H9 (cell line): ENCODE results near the gene TRPM5. TPM values are rescaled to one million over a fixed set of nuclear protein-coding genes. Genes with fewer than 3 reads are reported as not detected.

Source experiments
- DNase-seq: peaks from one replicate; pipeline ENCODE4 v3.0.0-alpha.2; 2017
- H2AFZ ChIP-seq: one replicate; pipeline ENCODE4 v1.6.1; 2013; ENCODE audit warnings: mild to moderate bottlenecking, low read length, control low read depth, moderate library complexity
- H2AK5ac ChIP-seq: 2 replicates; pipeline ENCODE4 v1.6.1; 2013; ENCODE audit warnings: low read length, control low read depth, mixed read lengths; ENCODE audit not compliant: insufficient read length
- H2BK120ac ChIP-seq: one replicate; pipeline ENCODE4 v1.6.1; 2013; ENCODE audit warnings: low read depth, mild to moderate bottlenecking, low read length, control low read depth, inconsistent platforms; ENCODE audit not compliant: poor library complexity, severe bottlenecking
- H2BK12ac ChIP-seq: 2 replicates; pipeline ENCODE4 v1.6.1; 2013; ENCODE audit warnings: low read length, control low read depth, mixed read lengths, low read depth; ENCODE audit not compliant: insufficient read length
- H2BK15ac ChIP-seq: 2 replicates; pipeline ENCODE4 v1.6.1; 2013; ENCODE audit warnings: low read depth, low read length, control low read depth
- H2BK20ac ChIP-seq: one replicate; pipeline ENCODE4 v1.6.1; 2013; ENCODE audit warnings: low read depth, mild to moderate bottlenecking, low read length, control low read depth, inconsistent platforms; ENCODE audit not compliant: poor library complexity, severe bottlenecking
- H2BK5ac ChIP-seq: 2 replicates; pipeline ENCODE4 v1.6.1; 2013; ENCODE audit warnings: low read length, control low read depth, mixed read lengths; ENCODE audit not compliant: insufficient read length
- H3K14ac ChIP-seq: 2 replicates; pipeline ENCODE4 v1.6.1; 2013; ENCODE audit warnings: low read length, control low read depth; ENCODE audit not compliant: insufficient read depth
- H3K18ac ChIP-seq: 2 replicates; pipeline ENCODE4 v1.6.1; 2013; ENCODE audit warnings: low read depth, mild to moderate bottlenecking, mixed read lengths, low read length, control low read depth; ENCODE audit not compliant: insufficient read length
- H3K23ac ChIP-seq: 2 replicates; pipeline ENCODE4 v1.6.1; 2013; ENCODE audit warnings: low read length, control low read depth, mixed read lengths, low read depth; ENCODE audit not compliant: insufficient read length
- H3K23me2 ChIP-seq: 2 replicates; pipeline ENCODE4 v1.6.1; 2013; ENCODE audit warnings: low read depth, mild to moderate bottlenecking, mixed read lengths, low read length, control low read depth; ENCODE audit not compliant: insufficient read length, poor library complexity, severe bottlenecking
- H3K27ac ChIP-seq: 2 replicates; pipeline ENCODE4 v1.5.1; 2013; ENCODE audit warnings: low read length, control low read depth, mixed read lengths, low read depth; ENCODE audit not compliant: insufficient read length
- H3K27me3 ChIP-seq: 2 replicates; pipeline ENCODE4 v1.6.1; 2013; ENCODE audit warnings: low read length, control low read depth, inconsistent platforms; ENCODE audit not compliant: insufficient read depth
- H3K4ac ChIP-seq: 2 replicates; pipeline ENCODE4 v1.6.1; 2013; ENCODE audit warnings: low read depth, mild to moderate bottlenecking, control low read depth, inconsistent platforms, low read length, moderate library complexity
- H3K4me1 ChIP-seq: 2 replicates; pipeline ENCODE4 v1.6.1; 2013; ENCODE audit warnings: low read length, control low read depth, inconsistent platforms; ENCODE audit not compliant: insufficient read depth
- H3K4me2 ChIP-seq: 2 replicates; pipeline ENCODE4 v1.6.1; 2013; ENCODE audit warnings: low read length, control low read depth, mixed read lengths; ENCODE audit not compliant: insufficient read length, insufficient read depth
- H3K56ac ChIP-seq: 2 replicates; pipeline ENCODE4 v1.6.1; 2013; ENCODE audit warnings: low read depth, mild to moderate bottlenecking, mixed read lengths, low read length, control low read depth; ENCODE audit not compliant: insufficient read length
- H3K79me1 ChIP-seq: 2 replicates; pipeline ENCODE4 v1.6.1; 2013; ENCODE audit warnings: low read depth, mild to moderate bottlenecking, moderate library complexity, low read length, control low read depth, inconsistent platforms; ENCODE audit not compliant: insufficient read depth, poor library complexity, severe bottlenecking
- H3K79me2 ChIP-seq: 2 replicates; pipeline ENCODE4 v1.6.1; 2013; ENCODE audit warnings: low read length, control low read depth, inconsistent platforms; ENCODE audit not compliant: insufficient read depth
- H3K9ac ChIP-seq: 2 replicates; pipeline ENCODE4 v1.6.1; 2013; ENCODE audit warnings: low read length, control low read depth, mixed read lengths; ENCODE audit not compliant: insufficient read length; ENCODE audit errors: extremely low read depth
- H3K9me3 ChIP-seq: one replicate; pipeline ENCODE4 v1.6.1; 2013; ENCODE audit warnings: low read depth, low read length, inconsistent platforms; ENCODE audit not compliant: control insufficient read depth
- H3T11ph ChIP-seq: one replicate; pipeline ENCODE4 v1.6.1; 2013; ENCODE audit warnings: mild to moderate bottlenecking, low read length, control low read depth, inconsistent platforms
- H4K20me1 ChIP-seq: one replicate; pipeline ENCODE4 v1.6.1; 2013; ENCODE audit not compliant: control insufficient read depth, insufficient read length, insufficient read depth
- H4K5ac ChIP-seq: 2 replicates; pipeline ENCODE4 v1.6.1; 2013; ENCODE audit warnings: low read depth, mild to moderate bottlenecking, mixed read lengths, low read length, control low read depth; ENCODE audit not compliant: insufficient read length
- H4K8ac ChIP-seq: replicated peaks from 2 replicates; pipeline ENCODE4 v1.6.1; 2013; ENCODE audit warnings: low read length, control low read depth, mixed read lengths, low read depth; ENCODE audit not compliant: insufficient read length
- H4K91ac ChIP-seq: 2 replicates; pipeline ENCODE4 v1.6.1; 2013; ENCODE audit warnings: low read depth, mild to moderate bottlenecking, moderate library complexity, mixed read lengths, low read length, control low read depth; ENCODE audit not compliant: insufficient read length
- H3K27ac Mint-ChIP-seq, 3 experiments: 2 replicates in 2 of 3; 3 replicates in 1 of 3; pipeline ENCODE4 v1.8.0; 2020 to 2021; ENCODE audit warnings: mixed read lengths in 3 of 3, mild to moderate bottlenecking in 1 of 3, moderate library complexity in 1 of 3
- H3K27me3 Mint-ChIP-seq: 2 replicates; pipeline ENCODE4 v1.8.0; 2021; ENCODE audit warnings: low read depth, mild to moderate bottlenecking, moderate library complexity, mixed read lengths
- H3K36me3 Mint-ChIP-seq, 3 experiments: 2 replicates in 2 of 3; 3 replicates in 1 of 3; pipeline ENCODE4 v1.8.0; 2020 to 2021; ENCODE audit warnings: low read depth in 3 of 3, mixed read lengths in 3 of 3; ENCODE audit not compliant: insufficient read depth in 1 of 3
- H3K4me1 Mint-ChIP-seq, 2 experiments: 2 replicates each; pipeline ENCODE4 v1.8.0; 2020; ENCODE audit warnings: mixed read lengths in 2 of 2
- H3K4me3 Mint-ChIP-seq, 2 experiments: 2 replicates in 1 of 2; 3 replicates in 1 of 2; pipeline ENCODE4 v1.8.0; 2020 to 2021; ENCODE audit warnings: mild to moderate bottlenecking in 2 of 2, mixed read lengths in 2 of 2, moderate library complexity in 1 of 2
- H3K9me3 Mint-ChIP-seq, 2 experiments: 2 replicates in 1 of 2; 3 replicates in 1 of 2; pipeline ENCODE4 v1.8.0; 2020; ENCODE audit warnings: mild to moderate bottlenecking in 2 of 2, mixed read lengths in 2 of 2, moderate library complexity in 1 of 2
- CTCF ChIP-seq: fragments of 200-600 bp; sonication (generic); conservative IDR thresholded peaks from 3 replicates; pipeline ENCODE4 v1.8.0; 2021; ENCODE audit warnings: antibody characterized with exemption, mild to moderate bottlenecking
- WGBS: extraction: QIAGEN DNeasy Blood & Tissue Kit; methylation state at CpG from one replicate; pipeline ENCODE4 v1.1.7; 2013; ENCODE audit warnings: missing lambda C conversion rate, low lambda C conversion rate, mixed read lengths; ENCODE audit not compliant: insufficient read length; ENCODE audit errors: extremely low coverage; 5-methylcytosine and 5-hydroxymethylcytosine counted together
- total RNA-seq: library from RNA; stranded (reverse); gene quantifications from 2 replicates; pipeline ENCODE4 v1.2.1, GENCODE V29; 2021

TRPM5 gene
- total RNA-seq, 1 experiment from 2014 or later: 0.09 TPM

GRCh38 chr11:2398664-2399355, 45.5 kb downstream of the TRPM5 start:
- no peak overlapping the region for H3K9ac ChIP-seq

More at GRCh38 chr11:2398664-2399355, 45.5 kb downstream of the TRPM5 start:
- no peak overlapping the region for H4K8ac ChIP-seq
- H2BK12ac ChIP-seq: no peak overlapping the region
- no peaks in the 10 kb centered on the region for H3K79me2 ChIP-seq
- no peak overlapping the region for H3K23ac ChIP-seq
- no peak overlapping the region for H3K27ac ChIP-seq
- peaks cover 13% of the 10 kb centered on the region for H3K23me2 ChIP-seq
- H3K27ac Mint-ChIP-seq: peak overlapping the region; percentile 68 to 91 (median 82); a peak in 4 of 7 replicates
- no peak for DNase-seq
- H2AFZ ChIP-seq: no peak overlapping the region
- H2BK120ac ChIP-seq: no peak overlapping the region
- H4K20me1 ChIP-seq: no peaks in the 10 kb centered on the region
- no peaks in the 10 kb centered on the region for H3K27me3 ChIP-seq
- H3K9me3 ChIP-seq: no peaks in the 10 kb centered on the region
- H3K4me1 ChIP-seq: no peaks in the 10 kb centered on the region
- H2BK15ac ChIP-seq: no peak overlapping the region
- peaks cover 3 to 8% of the 10 kb centered on the region in 2 experiments for H3K4me1 Mint-ChIP-seq
- no peak overlapping the region for H3K56ac ChIP-seq
- no peak overlapping the region for H2BK20ac ChIP-seq
- H3K18ac ChIP-seq: no peak overlapping the region
- no peak for TF ChIP-seq CTCF
- peak overlapping the region; percentile 73 for H3K4me2 ChIP-seq
- no peak overlapping the region for H4K91ac ChIP-seq
- no peak overlapping the region for H4K5ac ChIP-seq
- H3K27me3 Mint-ChIP-seq: no peaks in the 10 kb centered on the region
- no peak overlapping the region for H3K4ac ChIP-seq
- no CpG with 5 or more reads among the region's 7 CpGs for WGBS
- H2BK5ac ChIP-seq: no peak overlapping the region
- no peaks in the 10 kb centered on the region for H3K9me3 Mint-ChIP-seq
- peak overlapping the region; percentile 81 to 88 for H3K4me3 Mint-ChIP-seq
- H2AK5ac ChIP-seq: no peak overlapping the region
- H3K36me3 Mint-ChIP-seq: peaks cover 4 to 37% (median 25%) of the 10 kb centered on the region in 3 experiments; a peak in 6 of 7 replicates
- no peaks in the 10 kb centered on the region for H3K79me1 ChIP-seq
- H3T11ph ChIP-seq: no peak overlapping the region
- no peak overlapping the region for H3K14ac ChIP-seq
